Measurements from ENCODE around the gene DLD. TPM values are rescaled to one million over a fixed set of nuclear protein-coding genes. Genes with fewer than 3 reads are reported as not detected.
A peak's percentile ranks its signal among the peaks of the same experiment; 100 is the strongest.

Gene DLD
- total RNA-seq, 2 donors from 2014 or later = 119 to 183 TPM

DNA sequence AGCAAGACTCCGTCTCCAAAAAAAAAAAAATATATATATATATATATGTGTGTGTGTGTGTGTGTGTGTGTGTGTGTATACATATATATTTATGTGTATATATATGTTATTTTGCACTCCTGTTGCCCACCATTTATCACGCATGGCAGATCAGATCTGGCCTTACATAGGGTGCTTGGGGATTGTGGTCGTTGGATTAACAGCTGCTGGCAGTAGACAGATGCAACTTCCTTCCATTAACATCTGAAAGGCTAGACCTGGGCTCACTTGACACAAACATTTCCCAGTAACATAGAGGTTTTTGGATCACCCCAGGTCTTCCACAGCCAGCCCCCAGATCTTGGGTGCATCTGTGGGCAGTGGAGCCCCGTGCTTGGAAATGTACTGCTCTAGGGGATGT is 40.8 kb upstream of the DLD start:
- no peaks in the 10 kb centered on the region for H3K36me3 ChIP-seq
- no peaks in the 10 kb centered on the region for H3K27me3 ChIP-seq
- no peaks in the 10 kb centered on the region for H3K9me3 ChIP-seq
- peak overlapping the region; percentile 67 for H3K27ac ChIP-seq
- H3K4me1 ChIP-seq = no peaks in the 10 kb centered on the region
- H3K9ac ChIP-seq (ENCODE audit: low read depth in 2 of 2, low read length in 2 of 2) = peak overlapping the region in 1 of 2 donors; percentile 51
- intact Hi-C loops (cut with DNase I) = no loop called here
- DNase-seq = no peak
- TF ChIP-seq, protein P1, sequence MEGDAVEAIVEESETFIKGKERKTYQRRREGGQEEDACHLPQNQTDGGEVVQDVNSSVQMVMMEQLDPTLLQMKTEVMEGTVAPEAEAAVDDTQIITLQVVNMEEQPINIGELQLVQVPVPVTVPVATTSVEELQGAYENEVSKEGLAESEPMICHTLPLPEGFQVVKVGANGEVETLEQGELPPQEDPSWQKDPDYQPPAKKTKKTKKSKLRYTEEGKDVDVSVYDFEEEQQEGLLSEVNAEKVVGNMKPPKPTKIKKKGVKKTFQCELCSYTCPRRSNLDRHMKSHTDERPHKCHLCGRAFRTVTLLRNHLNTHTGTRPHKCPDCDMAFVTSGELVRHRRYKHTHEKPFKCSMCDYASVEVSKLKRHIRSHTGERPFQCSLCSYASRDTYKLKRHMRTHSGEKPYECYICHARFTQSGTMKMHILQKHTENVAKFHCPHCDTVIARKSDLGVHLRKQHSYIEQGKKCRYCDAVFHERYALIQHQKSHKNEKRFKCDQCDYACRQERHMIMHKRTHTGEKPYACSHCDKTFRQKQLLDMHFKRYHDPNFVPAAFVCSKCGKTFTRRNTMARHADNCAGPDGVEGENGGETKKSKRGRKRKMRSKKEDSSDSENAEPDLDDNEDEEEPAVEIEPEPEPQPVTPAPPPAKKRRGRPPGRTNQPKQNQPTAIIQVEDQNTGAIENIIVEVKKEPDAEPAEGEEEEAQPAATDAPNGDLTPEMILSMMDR (IDR thresholded peaks at IDR 0.05) = no peak
- H3K4me3 ChIP-seq = no peak overlapping the region

DNA sequence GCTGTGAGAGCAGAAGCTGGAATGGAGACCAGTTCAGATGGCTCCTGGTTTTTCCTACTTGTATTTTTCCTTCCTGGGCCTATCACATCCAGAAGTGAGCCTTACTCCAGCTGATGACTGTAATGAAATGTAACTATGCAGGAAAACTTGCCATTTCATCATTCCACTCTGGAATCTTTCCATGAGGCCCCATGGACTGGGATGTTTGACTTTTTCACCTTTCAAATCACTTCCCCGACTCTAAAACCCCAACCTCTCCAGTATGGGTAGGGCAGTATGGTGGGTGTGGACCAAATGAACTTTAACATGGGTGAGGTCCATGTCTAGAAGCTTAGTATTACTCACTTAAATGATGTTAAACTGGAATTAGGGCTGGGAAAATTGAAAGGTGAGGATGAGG is 40.3 kb upstream of the DLD start:
- Histone ChIP-seq H3K4me3 (no peak overlapping the region), H3K9me3 (no peaks in the 10 kb centered on the region), H3K9ac (ENCODE audit: low read depth in 2 of 2, low read length in 2 of 2) (peak overlapping the region in 1 of 2 donors; percentile 51), H3K4me1 (no peaks in the 10 kb centered on the region), H3K27me3 (no peaks in the 10 kb centered on the region), H3K27ac (peak overlapping the region; percentile 67), H3K36me3 (no peaks in the 10 kb centered on the region)
- DNase-seq = peak; percentile 72
- intact Hi-C loops (cut with DNase I) = no loop called here
- TF ChIP-seq, protein P1 (IDR thresholded peaks at IDR 0.05) = no peak

DNA sequence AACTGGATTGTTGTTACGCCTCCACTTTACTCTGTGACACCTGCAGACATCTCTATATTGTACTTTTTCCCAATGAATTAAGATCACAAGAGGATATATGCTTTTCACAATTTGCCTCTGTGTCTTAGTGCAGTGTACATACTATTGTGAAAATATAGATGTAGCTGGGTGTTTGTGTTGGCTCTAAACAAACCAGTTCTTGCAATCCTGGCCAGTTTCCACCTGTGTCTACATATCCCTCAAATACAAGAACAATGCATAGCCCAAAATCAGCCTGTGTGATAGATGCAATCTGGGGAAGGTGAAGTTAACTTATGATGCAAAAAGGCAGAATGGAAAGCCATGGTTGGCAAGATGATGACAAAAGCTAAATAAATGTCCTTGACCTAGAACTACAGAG is 36.5 kb upstream of the DLD start:
- no peaks in the 10 kb centered on the region for H3K27me3 ChIP-seq
- TF ChIP-seq, protein P1 (IDR thresholded peaks at IDR 0.05) = no peak
- no peak for DNase-seq
- no peak overlapping the region for H3K9ac ChIP-seq (ENCODE audit: low read depth in 2 of 2, low read length in 2 of 2)
- H3K9me3 ChIP-seq = no peaks in the 10 kb centered on the region
- H3K4me1 ChIP-seq = peaks cover under 1% of the 10 kb centered on the region
- H3K4me3 ChIP-seq = no peak overlapping the region
- intact Hi-C loops (cut with DNase I) = no loop called here
- H3K27ac ChIP-seq = no peak overlapping the region
- no peaks in the 10 kb centered on the region for H3K36me3 ChIP-seq

DNA sequence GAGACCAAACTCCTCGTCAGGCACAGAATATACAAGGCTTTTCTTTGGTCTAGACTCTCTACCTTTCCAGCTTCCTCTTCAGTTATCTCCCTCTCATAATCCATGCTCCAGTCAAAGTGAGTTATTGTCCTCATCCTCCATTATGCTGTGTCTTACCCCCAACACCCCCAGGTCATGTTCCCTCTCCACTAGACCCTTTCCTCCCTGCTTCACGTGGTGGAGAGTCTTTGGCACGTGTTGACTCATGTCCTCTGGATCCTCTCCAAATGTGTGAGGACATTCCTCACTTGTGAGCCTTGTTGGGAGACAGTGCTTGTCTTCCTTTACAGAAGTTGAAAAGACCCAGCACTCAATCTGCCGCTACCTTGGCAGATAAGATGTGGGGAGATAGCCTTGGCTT is 36.0 kb upstream of the DLD start:
- intact Hi-C loops (cut with DNase I) = no loop called here
- H3K9ac ChIP-seq (ENCODE audit: low read depth in 2 of 2, low read length in 2 of 2) = no peak overlapping the region
- H3K27me3 ChIP-seq = no peaks in the 10 kb centered on the region
- no peaks in the 10 kb centered on the region for H3K9me3 ChIP-seq
- TF ChIP-seq, protein P1 (IDR thresholded peaks at IDR 0.05) = no peak
- peaks cover 4% of the 10 kb centered on the region for H3K4me1 ChIP-seq
- H3K36me3 ChIP-seq = no peaks in the 10 kb centered on the region
- no peak for DNase-seq
- no peak overlapping the region for H3K4me3 ChIP-seq
- H3K27ac ChIP-seq = no peak overlapping the region

DNA sequence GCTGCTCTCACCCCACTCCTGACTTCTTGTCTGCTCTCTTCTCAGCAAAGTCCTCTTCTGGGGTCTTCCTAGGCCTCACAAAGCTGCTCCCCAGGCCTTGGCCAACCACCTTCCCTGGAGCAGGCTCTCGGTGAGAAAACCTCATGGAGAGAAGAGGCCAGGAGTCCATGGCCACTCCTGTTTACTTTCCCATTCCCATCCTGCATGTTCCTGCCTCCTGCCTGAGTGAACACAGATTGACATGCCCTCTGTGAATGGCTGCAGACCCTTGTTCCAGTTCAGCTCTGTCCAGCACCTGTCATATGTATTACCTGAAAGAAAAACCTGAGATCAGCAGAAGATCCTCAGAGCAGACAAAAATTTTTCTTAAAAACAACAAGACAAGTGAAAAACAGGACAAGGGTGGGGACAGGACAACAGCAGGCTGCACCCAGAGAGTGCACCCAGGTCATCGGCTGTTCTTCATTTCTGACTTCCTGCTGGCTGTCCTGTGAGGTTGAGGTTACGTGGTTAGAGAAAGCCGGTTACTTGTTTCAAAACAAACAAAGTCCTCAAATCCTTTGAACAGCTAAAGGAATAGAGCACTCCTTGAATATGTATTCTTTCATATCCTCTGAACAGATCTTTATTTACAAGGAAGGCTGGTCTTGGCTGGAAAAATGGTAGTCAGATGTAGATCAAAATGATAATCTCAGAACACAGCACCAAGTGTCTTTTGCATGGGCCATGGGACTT is 34.0 kb upstream of the DLD start:
- Histone ChIP-seq H3K27me3 (no peaks in the 10 kb centered on the region), H3K9me3 (no peaks in the 10 kb centered on the region), H3K4me1 (peaks cover 4% of the 10 kb centered on the region), H3K36me3 (no peaks in the 10 kb centered on the region), H3K9ac (ENCODE audit: low read depth in 2 of 2, low read length in 2 of 2) (peak overlapping the region in 1 of 2 donors; percentile 43), H3K4me3 (no peak overlapping the region), H3K27ac (peak overlapping the region; percentile 63)
- peak; percentile 53 for DNase-seq
- TF ChIP-seq, protein P1 (IDR thresholded peaks at IDR 0.05) = no peak
- intact Hi-C loops (cut with DNase I) = no loop called here
